HFFc6 (cell line): ENCODE data around the gene HS6ST2. TPM values are rescaled to one million over a fixed set of nuclear protein-coding genes. Genes with fewer than 3 reads are reported as not detected.

Experiments
- DNase-seq: peaks from one replicate; pipeline ENCODE4 v3.0.0-alpha.2; 2018
- H3K27ac Mint-ChIP-seq: 2 replicates; pipeline ENCODE4 v1.8.0; 2020; ENCODE audit warnings: mild to moderate bottlenecking, mixed read lengths
- H3K27me3 Mint-ChIP-seq: 2 replicates; pipeline ENCODE4 v1.8.0; 2021; ENCODE audit warnings: mild to moderate bottlenecking, moderate library complexity, mixed read lengths; ENCODE audit not compliant: insufficient read depth
- H3K36me3 Mint-ChIP-seq: 2 replicates; pipeline ENCODE4 v1.8.0; 2021; ENCODE audit warnings: low read depth, mixed read lengths
- H3K4me1 Mint-ChIP-seq: 2 replicates; pipeline ENCODE4 v1.8.0; 2020; ENCODE audit warnings: low read depth, mixed read lengths
- H3K4me3 Mint-ChIP-seq: 2 replicates; pipeline ENCODE4 v1.8.0; 2020; ENCODE audit warnings: mild to moderate bottlenecking, moderate library complexity, mixed read lengths
- H3K9me3 Mint-ChIP-seq: 2 replicates; pipeline ENCODE4 v1.8.0; 2020; ENCODE audit warnings: mild to moderate bottlenecking, mixed read lengths
- CTCF ChIP-seq: fragments of 200-600 bp; sonication (generic); IDR thresholded peaks from 2 replicates; pipeline ENCODE4 v1.5.0; 2021; ENCODE audit warnings: antibody characterized with exemption, mild to moderate bottlenecking
- total RNA-seq, 6 experiments: library from RNA; stranded (reverse); fragmentation: NEBNext Ultra II Directional; extraction: Animal tissue kit (Norgen Biotek cat#: 25700); gene quantifications; 2 replicates in 1 of 6; 3 replicates in 5 of 6; pipeline ENCODE4 v1.2.3, GENCODE V29; 2021

Gene HS6ST2
- total RNA-seq, 6 experiments from 2014 or later, result not detected

- H3K27ac Mint-ChIP-seq, result no peak overlapping the region
- H3K4me1 Mint-ChIP-seq, result no peaks in the 10 kb centered on the region
- H3K36me3 Mint-ChIP-seq, result no peaks in the 10 kb centered on the region
- no peak overlapping the region for H3K4me3 Mint-ChIP-seq
- peaks cover 5% of the 10 kb centered on the region; the same call in 1 of the 2 replicates for H3K9me3 Mint-ChIP-seq
- H3K27me3 Mint-ChIP-seq, result no peaks in the 10 kb centered on the region
- no peak for DNase-seq
- TF ChIP-seq CTCF, result no peak
These were observed 249.9 kb downstream of the HS6ST2 start for GRCh38 chrX:132708529-132708928.

GRCh38 chrX:132704769-132705168 is 253.7 kb downstream of the HS6ST2 start:
- no peaks in the 10 kb centered on the region for H3K4me1 Mint-ChIP-seq
- H3K36me3 Mint-ChIP-seq, result no peaks in the 10 kb centered on the region
- no peak overlapping the region for H3K27ac Mint-ChIP-seq
- H3K4me3 Mint-ChIP-seq, result no peak overlapping the region
- peaks cover 5% of the 10 kb centered on the region; the same call in 1 of the 2 replicates for H3K9me3 Mint-ChIP-seq
- no peaks in the 10 kb centered on the region for H3K27me3 Mint-ChIP-seq
- TF ChIP-seq CTCF, result no peak
- no peak for DNase-seq

- H3K4me1 Mint-ChIP-seq, result no peaks in the 10 kb centered on the region
- no peak for DNase-seq
- TF ChIP-seq CTCF, result no peak
- H3K27me3 Mint-ChIP-seq, result no peaks in the 10 kb centered on the region; the same call in 1 of the 2 replicates
- no peak overlapping the region for H3K27ac Mint-ChIP-seq
- H3K36me3 Mint-ChIP-seq, result no peaks in the 10 kb centered on the region
- H3K9me3 Mint-ChIP-seq, result peaks cover 5% of the 10 kb centered on the region; the same call in 1 of the 2 replicates
- no peak overlapping the region for H3K4me3 Mint-ChIP-seq
These were observed 264.0 kb downstream of the HS6ST2 start for GRCh38 chrX:132694382-132694781.

GRCh38 chrX:132692526-132692925 is 265.9 kb downstream of the HS6ST2 start:
- H3K27me3 Mint-ChIP-seq, result no peaks in the 10 kb centered on the region; the same call in 1 of the 2 replicates
- no peak overlapping the region for H3K4me3 Mint-ChIP-seq
- H3K36me3 Mint-ChIP-seq, result no peaks in the 10 kb centered on the region
- H3K9me3 Mint-ChIP-seq, result peaks cover 5% of the 10 kb centered on the region; the same call in 1 of the 2 replicates
- no peak for TF ChIP-seq CTCF
- H3K27ac Mint-ChIP-seq, result no peak overlapping the region
- H3K4me1 Mint-ChIP-seq, result no peaks in the 10 kb centered on the region
- DNase-seq, result no peak

- H3K27ac Mint-ChIP-seq, result no peak overlapping the region
- DNase-seq, result no peak
- no peaks in the 10 kb centered on the region for H3K36me3 Mint-ChIP-seq
- no peak for TF ChIP-seq CTCF
- peaks cover 5% of the 10 kb centered on the region; the same call in 1 of the 2 replicates for H3K9me3 Mint-ChIP-seq
- no peaks in the 10 kb centered on the region; the same call in 1 of the 2 replicates for H3K27me3 Mint-ChIP-seq
- no peak overlapping the region for H3K4me3 Mint-ChIP-seq
- no peaks in the 10 kb centered on the region for H3K4me1 Mint-ChIP-seq
These were observed 266.4 kb downstream of the HS6ST2 start for GRCh38 chrX:132692066-132692465.
